ENCODE results near the gene IL3RA. TPM values are rescaled to one million over a fixed set of nuclear protein-coding genes. Genes with fewer than 3 reads are reported as not detected.
"Not testable (repeated sequence)": the region's sequence is repeated elsewhere in the genome, so short reads cannot be mapped to it uniquely, and the experiment has no call there.

Gene IL3RA
- total RNA-seq, 1 donor from 2014 or later = 3.1 TPM

DNA sequence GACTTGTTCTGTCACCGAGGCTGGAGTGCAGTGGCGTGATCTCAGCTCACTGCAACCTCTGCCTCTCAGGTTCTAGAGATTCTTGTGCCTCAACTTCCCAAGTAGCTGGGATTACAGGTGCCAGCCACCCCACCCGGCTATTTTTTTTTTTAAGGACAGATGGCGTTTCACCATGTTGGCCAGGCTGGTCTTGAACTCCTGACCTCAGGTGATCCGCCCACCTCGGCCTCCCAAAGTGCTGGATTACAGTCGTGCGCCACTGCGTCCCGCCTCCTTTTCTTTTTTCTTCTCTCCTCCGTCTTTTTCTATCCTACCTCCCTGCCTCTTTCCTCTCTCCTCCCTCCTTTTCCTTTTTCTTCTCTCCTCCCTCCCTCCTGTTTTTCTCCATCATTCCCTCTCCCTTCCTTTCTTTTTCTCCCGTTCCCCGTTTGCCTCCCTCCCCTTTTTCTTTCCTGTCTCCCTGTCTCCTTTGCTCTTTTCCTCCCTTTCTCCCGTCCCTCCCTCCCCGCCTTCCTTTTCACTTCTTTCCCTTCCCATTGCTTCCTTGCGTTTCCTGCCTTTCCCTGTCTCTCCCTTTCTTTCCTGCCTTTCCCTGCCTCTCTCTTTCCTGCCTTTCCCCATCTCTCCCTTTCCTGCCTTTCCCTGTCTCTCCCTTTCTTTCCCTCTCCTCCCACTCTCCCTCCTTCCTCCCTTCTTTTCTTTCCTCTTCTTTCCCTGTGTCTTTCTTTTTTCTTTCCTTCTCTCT lies 57.5 kb downstream of the IL3RA start:
- Mint-ChIP-seq H3K27me3 (no peaks in the 10 kb centered on the region), H3K36me3 (ENCODE audit: low read depth) (peaks cover 51% of the 10 kb centered on the region), H3K4me1 (peaks cover 23% of the 10 kb centered on the region), H3K27ac (peak overlapping the region; percentile 93), H3K9me3 (peaks cover 5% of the 10 kb centered on the region), H3K4me3 (peak overlapping the region; percentile 97)
- intact Hi-C loops (cut with micrococcal nuclease) = loop anchor here (2.0 to 10.0 kb wide), 5 partner anchors 71 to 1077 kb away; partner anchors contain the start of genes AKAP17A, GTPBP6, P2RY8 and PPP2R3B
- no peak for DNase-seq

DNA sequence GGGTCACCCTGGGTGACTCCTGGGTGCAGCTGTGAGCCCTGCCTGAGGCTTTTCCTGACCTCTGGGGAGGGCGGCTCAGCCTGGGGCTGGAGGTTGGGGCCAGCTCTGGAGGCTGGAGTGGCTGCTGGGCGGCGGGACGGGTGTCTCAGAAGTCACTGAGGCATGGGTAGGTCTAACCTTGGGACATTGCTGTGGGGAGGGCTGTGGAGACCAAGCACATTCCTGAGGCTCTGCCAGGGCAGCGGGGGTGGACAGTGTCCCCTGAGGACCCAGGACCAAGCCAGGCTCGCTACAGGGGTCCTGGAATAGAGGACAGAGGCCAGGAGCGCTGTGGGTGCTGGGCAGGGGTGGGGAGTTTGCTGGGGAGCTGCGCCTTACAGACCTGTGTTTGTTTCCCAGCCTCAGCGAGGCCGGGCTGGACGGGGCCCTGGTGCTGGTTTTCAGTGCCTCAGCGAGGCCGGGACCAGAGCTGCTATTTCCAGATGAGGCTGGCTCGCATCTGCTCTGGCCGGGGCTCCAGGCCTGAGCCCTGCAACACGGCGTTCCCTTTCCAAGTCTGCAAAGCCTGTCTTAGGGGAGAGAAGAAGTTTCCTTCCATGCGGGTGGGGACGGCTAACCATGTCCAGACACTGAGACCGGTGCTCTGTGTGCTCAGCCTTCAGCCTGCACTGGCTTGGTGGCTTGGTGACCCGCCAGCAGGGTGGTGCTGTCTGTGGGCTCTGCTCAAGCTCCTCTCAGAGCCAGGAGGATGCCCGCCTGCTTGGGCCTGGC lies 58.3 kb downstream of the IL3RA start:
- peak overlapping the region; percentile 97 for H3K4me3 Mint-ChIP-seq
- H3K9me3 Mint-ChIP-seq = peaks cover 5% of the 10 kb centered on the region
- peaks cover 42% of the 10 kb centered on the region for H3K36me3 Mint-ChIP-seq (ENCODE audit: low read depth)
- H3K27ac Mint-ChIP-seq = no peak overlapping the region
- intact Hi-C loops (cut with micrococcal nuclease) = loop anchor here (5.0 to 10.0 kb wide), 2 partner anchors 140 to 1078 kb away; partner anchors contain the start of genes GTPBP6 and P2RY8
- H3K27me3 Mint-ChIP-seq = no peaks in the 10 kb centered on the region
- no peak for DNase-seq
- H3K4me1 Mint-ChIP-seq = peaks cover 23% of the 10 kb centered on the region

DNA sequence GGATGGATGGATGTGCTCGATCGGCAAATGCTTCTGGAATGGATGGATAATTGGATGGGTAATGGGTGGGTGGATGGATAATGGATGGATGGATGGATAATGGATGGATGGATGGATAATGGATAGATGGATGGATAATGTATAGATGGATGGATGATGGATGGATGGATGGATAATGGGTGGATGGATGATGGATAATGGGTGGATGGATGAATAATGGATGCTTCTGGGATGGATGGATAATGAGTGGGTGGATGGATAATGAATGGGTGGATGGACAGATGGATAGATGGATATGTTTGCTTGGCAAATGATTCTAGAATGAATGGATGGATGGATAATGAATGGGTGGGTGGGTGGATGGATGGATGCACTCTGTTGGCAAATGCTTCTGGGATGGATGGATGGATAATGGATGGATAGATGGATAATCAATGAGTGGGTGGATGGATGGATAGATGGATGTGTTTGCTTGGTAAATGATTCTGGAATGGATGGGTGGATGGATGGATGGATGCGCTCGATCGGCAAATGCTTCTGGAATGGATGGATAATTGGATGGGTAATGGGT lies 59.1 kb downstream of the IL3RA start:
- Mint-ChIP-seq H3K27me3 (no peaks in the 10 kb centered on the region), H3K27ac (no peak overlapping the region), H3K36me3 (ENCODE audit: low read depth) (peaks cover 34% of the 10 kb centered on the region), H3K4me3 (no peak overlapping the region), H3K4me1 (peaks cover 23% of the 10 kb centered on the region), H3K9me3 (peaks cover 5% of the 10 kb centered on the region)
- intact Hi-C loops (cut with micrococcal nuclease) = loop anchor here (10.0 kb wide), 1 partner anchor 139 kb away; the partner anchor contains the start of gene P2RY8
- no peak for DNase-seq

DNA sequence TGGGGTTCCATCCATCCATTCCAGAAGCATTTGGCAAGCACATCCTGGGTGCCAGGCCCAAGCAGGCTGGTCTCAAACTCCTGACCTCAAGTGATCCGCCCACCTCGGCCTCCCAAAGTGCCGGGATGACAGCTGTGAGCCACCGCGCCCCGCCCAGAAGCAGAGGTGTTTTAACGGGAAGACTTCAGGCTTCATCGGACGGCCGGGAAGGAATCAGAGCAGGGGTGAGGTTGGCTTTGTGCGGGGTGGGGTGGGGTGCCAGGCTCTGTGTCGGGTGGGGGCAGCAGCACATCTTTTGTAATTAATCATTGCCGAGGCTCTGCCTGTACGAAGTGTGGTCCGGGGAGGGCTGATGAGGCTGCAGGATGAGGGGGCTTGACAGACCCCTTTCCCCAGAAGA lies 60.4 kb downstream of the IL3RA start:
- peaks cover 20% of the 10 kb centered on the region for H3K4me1 Mint-ChIP-seq
- no peak for DNase-seq
- H3K4me3 Mint-ChIP-seq = no peak overlapping the region
- H3K27ac Mint-ChIP-seq = no peak overlapping the region
- H3K9me3 Mint-ChIP-seq = peaks cover 5% of the 10 kb centered on the region
- intact Hi-C loops (cut with micrococcal nuclease) = loop anchor here (10.0 kb wide), 1 partner anchor 138 kb away; the partner anchor contains the start of gene P2RY8
- H3K27me3 Mint-ChIP-seq = no peaks in the 10 kb centered on the region
- H3K36me3 Mint-ChIP-seq (ENCODE audit: low read depth) = peaks cover 28% of the 10 kb centered on the region

- no peak overlapping the region for H3K4me3 Mint-ChIP-seq
- intact Hi-C loops (cut with micrococcal nuclease) = loop anchor here (10.0 kb wide), 1 partner anchor 137 kb away; the partner anchor contains the start of gene P2RY8
- H3K9me3 Mint-ChIP-seq = peaks cover 5% of the 10 kb centered on the region
- DNase-seq = no peak
- H3K4me1 Mint-ChIP-seq = peaks cover 20% of the 10 kb centered on the region
- H3K27me3 Mint-ChIP-seq = no peaks in the 10 kb centered on the region
- H3K27ac Mint-ChIP-seq = no peak overlapping the region
- peaks cover 28% of the 10 kb centered on the region for H3K36me3 Mint-ChIP-seq (ENCODE audit: low read depth)
Measured at GRCh38 chrX:1397441-1398270, 61.1 kb downstream of the IL3RA start.

DNA sequence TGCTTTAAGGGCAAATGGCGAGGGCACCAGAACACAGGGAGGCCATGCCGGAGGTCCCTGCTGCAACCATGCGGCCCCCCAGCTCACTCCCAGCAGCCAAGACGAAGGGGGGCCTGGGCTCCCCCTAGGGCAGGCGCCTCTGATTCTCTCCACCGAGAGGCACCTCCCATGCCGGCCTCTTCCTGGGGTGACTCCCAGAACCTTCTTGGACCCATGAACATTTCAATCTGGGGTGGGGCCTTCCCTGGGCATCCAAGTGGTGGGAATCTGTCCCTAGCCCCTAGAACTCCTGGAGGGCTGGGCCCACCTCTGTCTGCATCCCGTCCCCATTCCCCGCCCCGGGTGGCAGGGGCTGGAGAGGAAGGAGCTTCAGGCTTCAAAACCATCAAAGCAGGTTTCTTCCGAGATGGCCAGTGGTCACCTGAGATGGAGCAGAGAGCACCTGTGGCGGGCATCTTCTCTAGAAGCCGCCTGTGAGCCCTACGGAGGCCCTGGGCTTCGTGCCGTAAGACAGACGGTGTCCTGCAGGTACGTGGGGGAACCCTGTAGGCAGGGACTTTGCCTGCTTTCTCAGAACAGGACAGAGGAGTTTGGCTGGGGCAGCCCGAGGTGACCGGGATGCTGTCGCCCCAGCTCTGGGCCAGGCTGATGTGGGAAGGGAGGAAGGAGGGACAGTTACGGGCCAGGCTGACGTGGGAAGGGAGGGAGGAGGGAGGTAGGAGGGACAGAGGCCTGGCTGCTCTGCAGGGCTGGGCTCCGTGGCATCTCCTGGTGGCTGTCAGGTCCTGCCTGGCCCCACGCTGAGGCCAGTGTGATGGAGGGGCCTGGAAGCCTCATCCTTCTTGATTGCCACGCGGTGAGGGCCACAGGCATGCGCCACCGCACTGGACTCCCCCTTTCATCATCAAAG lies 62.1 kb downstream of the IL3RA start:
- Mint-ChIP-seq H3K9me3 (peaks cover 5% of the 10 kb centered on the region), H3K27ac (no peak overlapping the region), H3K4me3 (no peak overlapping the region), H3K27me3 (no peaks in the 10 kb centered on the region), H3K4me1 (peaks cover 14% of the 10 kb centered on the region), H3K36me3 (ENCODE audit: low read depth) (peaks cover 29% of the 10 kb centered on the region)
- intact Hi-C loops (cut with micrococcal nuclease) = loop anchor here (10.0 kb wide), 1 partner anchor 136 kb away; the partner anchor contains the start of gene P2RY8
- no peak for DNase-seq

DNA sequence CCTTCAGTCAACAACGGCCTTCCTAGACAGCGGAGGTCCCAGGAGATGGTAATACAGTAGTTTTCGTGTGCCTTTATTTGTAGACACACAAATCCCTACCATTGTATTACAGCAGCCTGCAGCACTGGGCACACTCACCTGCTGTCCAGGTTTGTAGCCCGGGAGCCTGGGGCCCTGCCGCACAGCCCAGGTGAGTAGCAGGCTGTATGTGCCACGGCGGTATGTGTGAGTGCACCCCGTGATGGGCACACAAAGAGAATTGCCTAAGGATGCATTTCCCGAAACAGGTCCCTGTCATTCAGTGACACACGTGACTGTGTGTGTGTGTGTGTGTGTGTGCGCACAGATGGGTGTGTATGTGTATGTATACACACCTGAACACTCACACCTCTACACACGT lies 63.5 kb downstream of the IL3RA start:
- intact Hi-C loops (cut with micrococcal nuclease) = no loop called here
- H3K4me3 Mint-ChIP-seq = no peak overlapping the region
- peaks cover 7% of the 10 kb centered on the region for H3K4me1 Mint-ChIP-seq
- no peak for DNase-seq
- H3K27me3 Mint-ChIP-seq = no peaks in the 10 kb centered on the region
- peaks cover 5% of the 10 kb centered on the region for H3K9me3 Mint-ChIP-seq
- H3K36me3 Mint-ChIP-seq (ENCODE audit: low read depth) = peaks cover 24% of the 10 kb centered on the region
- no peak overlapping the region for H3K27ac Mint-ChIP-seq

DNA sequence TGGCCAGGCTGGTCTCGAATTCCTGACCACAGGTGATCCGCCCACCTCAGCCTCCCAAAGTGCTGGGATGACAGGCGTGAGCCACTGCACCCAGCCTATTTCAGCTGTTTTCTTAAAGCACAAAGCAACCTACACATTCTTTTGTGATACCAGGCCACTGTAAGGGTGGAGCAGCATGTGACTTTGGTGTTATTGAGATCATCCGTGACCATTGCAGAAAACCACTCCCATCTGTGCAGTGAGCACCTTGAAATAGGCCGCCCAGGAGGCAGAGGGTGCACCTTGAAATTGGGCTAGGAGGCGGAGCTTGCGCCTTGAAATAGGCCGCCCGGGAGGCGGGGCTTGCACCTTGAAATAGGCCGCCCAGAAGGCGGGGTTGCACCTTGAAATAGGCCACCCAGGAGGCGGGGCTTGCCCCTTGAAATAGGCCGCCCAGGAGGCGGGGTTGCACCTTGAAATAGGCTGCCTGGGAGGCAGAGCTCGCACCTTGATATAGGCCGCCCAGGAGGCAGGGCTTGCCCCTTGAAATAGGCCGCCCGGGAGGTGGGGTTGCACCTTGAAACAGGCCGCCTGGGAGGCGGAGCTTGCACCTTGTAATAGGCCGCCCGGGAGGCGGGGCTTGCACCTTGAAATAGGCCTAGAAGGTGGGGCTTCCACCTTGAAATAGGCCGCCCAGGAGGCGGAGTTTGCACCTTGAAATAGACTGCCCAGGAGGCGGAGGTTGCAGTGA lies 64.3 kb downstream of the IL3RA start:
- peaks cover 16% of the 10 kb centered on the region for H3K36me3 Mint-ChIP-seq (ENCODE audit: low read depth)
- H3K4me1 Mint-ChIP-seq = peaks cover under 1% of the 10 kb centered on the region
- H3K27me3 Mint-ChIP-seq = no peaks in the 10 kb centered on the region
- H3K27ac Mint-ChIP-seq = no peak overlapping the region
- H3K4me3 Mint-ChIP-seq = no peak overlapping the region
- intact Hi-C loops (cut with micrococcal nuclease) = no loop called here
- H3K9me3 Mint-ChIP-seq = no peaks in the 10 kb centered on the region
- DNase-seq = no peak

DNA sequence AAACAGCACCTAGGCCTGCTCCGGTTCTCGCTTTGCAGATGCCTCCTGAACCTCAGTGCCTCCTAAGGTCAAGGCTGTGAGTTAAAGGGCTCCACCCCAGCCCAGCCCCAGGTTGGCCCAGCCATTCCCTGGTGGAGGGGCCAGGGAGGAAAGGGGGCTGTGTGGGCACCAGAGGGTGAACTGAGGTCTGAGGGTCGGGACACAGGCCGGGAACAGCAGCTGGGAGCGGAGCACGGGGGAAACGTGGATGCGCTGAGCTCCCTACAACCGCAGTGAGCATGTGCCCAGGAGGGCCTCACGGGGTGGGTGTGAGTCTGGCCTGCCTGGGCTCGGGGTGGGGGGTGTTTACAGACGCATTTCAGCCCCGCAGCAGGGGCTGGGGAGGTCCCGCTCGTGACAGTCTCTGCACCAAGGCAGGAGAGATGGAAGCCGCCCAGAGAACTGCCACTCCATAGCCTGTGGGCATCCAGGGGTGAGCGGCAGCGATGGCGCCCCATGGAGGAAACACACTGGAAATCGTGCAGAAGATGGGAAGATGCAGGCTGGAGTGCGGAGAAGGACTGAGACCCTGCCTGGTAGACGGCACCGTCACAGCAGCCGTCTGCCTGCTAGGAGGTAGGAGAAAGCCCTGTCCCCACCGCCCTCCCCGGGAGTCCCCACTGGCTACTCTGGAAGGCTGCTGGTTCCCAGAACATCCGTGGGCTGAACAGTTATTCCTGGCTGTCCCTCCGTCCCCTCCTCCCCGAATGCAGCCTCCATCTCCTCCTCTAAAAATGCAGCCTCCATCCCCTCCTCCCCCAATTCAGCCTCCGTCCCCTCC lies 65.2 kb downstream of the IL3RA start:
- Mint-ChIP-seq H3K27me3 (no peaks in the 10 kb centered on the region), H3K9me3 (no peaks in the 10 kb centered on the region), H3K4me1 (no peaks in the 10 kb centered on the region), H3K4me3 (no peak overlapping the region), H3K27ac (no peak overlapping the region), H3K36me3 (ENCODE audit: low read depth) (peaks cover 10% of the 10 kb centered on the region)
- DNase-seq = no peak
- intact Hi-C loops (cut with micrococcal nuclease) = no loop called here

DNA sequence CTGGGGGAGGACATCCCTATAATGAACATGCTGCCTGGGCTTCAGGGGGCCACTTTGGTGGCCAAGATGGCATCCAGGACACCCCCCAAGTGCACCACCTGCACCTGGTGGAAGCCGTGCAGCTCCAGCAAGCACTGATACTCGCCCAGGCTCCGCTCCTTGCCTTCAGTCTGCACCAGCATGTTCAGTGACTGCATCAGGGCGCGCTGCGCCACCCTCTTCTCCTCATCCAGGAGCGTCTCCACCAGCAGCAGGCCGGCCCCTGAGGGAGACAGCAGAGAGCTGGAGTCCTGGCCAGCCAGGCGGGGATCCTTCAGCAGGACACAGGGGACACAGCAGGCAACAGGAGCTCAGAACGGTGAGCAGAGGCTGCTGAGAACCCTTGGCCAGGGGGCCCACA lies 66.6 kb downstream of the IL3RA start:
- no peaks in the 10 kb centered on the region for H3K4me1 Mint-ChIP-seq
- no peak for DNase-seq
- no peaks in the 10 kb centered on the region for H3K27me3 Mint-ChIP-seq
- no peak overlapping the region for H3K4me3 Mint-ChIP-seq
- H3K36me3 Mint-ChIP-seq (ENCODE audit: low read depth) = peaks cover 10% of the 10 kb centered on the region
- no peaks in the 10 kb centered on the region for H3K9me3 Mint-ChIP-seq
- intact Hi-C loops (cut with micrococcal nuclease) = no loop called here
- H3K27ac Mint-ChIP-seq = no peak overlapping the region

DNA sequence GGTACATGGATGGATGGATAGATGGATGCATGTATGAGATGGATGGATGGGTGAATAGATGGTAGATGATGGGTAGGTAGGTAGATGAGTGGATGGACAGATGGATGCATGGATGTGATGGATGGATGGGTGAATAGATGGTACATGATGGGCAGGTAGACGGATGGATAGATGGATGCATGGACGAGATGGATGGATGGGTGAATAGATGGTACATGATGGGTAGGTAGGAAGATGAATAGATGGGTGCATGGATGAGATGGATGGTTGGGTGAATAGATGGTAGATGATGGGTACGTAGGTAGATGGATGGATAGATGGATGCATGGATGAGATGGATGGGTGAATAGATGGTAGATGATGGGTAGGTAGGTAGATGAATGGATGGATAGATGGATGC lies 67.3 kb downstream of the IL3RA start:
- H3K27ac Mint-ChIP-seq; H3K4me1 Mint-ChIP-seq; DNase-seq; H3K27me3 Mint-ChIP-seq; intact Hi-C loops (cut with micrococcal nuclease); H3K9me3 Mint-ChIP-seq; H3K4me3 Mint-ChIP-seq; H3K36me3 Mint-ChIP-seq (ENCODE audit: low read depth): not testable (repeated sequence)

Data from activated CD4-positive, alpha-beta T cell treated with anti-CD3 and anti-CD28 coated beads, Interleukin-2, amount 10 ng/mL, durations not matched to agents 24 days and 14 days (primary cell).